ENCODE data around the gene OGDH.
A peak's percentile ranks its signal among the peaks of the same experiment; 100 is the strongest.

- TF ChIP-seq CTCF (conservative IDR thresholded peaks at IDR 0.05) (no peak), ZFX (IDR thresholded peaks at IDR 0.05) (peak; percentile 94)
Measured at GRCh38 chr7:44581879-44582603, 24.4 kb upstream of the OGDH start, which contains the start of gene TMED4.
